NCI-H1105 treated with DMSO at 0.1 percent for 48 hours (cell line): ENCODE measurements around the gene IQGAP2.
"Not testable (repeated sequence)": the region's sequence is repeated elsewhere in the genome, so short reads cannot be mapped to it uniquely, and the experiment has no call there.

Experiments
- DNase-seq: peaks from one replicate; lab custom pipeline; 2025; lab: John Stamatoyannopoulos, UW

The IQGAP2 gene

GRCh38 chr5:76663573-76663972, 260.5 kb downstream of the IQGAP2 start:
- DNase-seq: no peak

GRCh38 chr5:76664079-76664478, 261.0 kb downstream of the IQGAP2 start:
- DNase-seq: no peak

- DNase-seq: no peak
These were observed 264.4 kb downstream of the IQGAP2 start for GRCh38 chr5:76667495-76667894.

- DNase-seq: no peak
These were observed 266.2 kb downstream of the IQGAP2 start for GRCh38 chr5:76669245-76669644.

- DNase-seq: no peak
These were observed 267.4 kb downstream of the IQGAP2 start for GRCh38 chr5:76670508-76670907.

- no peak for DNase-seq
These were observed 269.2 kb downstream of the IQGAP2 start for GRCh38 chr5:76672242-76672641.

GRCh38 chr5:76673125-76673524, 270.0 kb downstream of the IQGAP2 start:
- DNase-seq: no peak

GRCh38 chr5:76674330-76675066, 271.4 kb downstream of the IQGAP2 start:
- no peak for DNase-seq

GRCh38 chr5:76675364-76675763, 272.3 kb downstream of the IQGAP2 start:
- DNase-seq: no peak

GRCh38 chr5:76677849-76678472, 274.9 kb downstream of the IQGAP2 start:
- no peak for DNase-seq

GRCh38 chr5:76679231-76679630, 276.1 kb downstream of the IQGAP2 start:
- no peak for DNase-seq

GRCh38 chr5:76680826-76681225, 277.7 kb downstream of the IQGAP2 start:
- DNase-seq: not testable (repeated sequence)

GRCh38 chr5:76681287-76681686, 278.2 kb downstream of the IQGAP2 start:
- DNase-seq: no peak

- no peak for DNase-seq
These were observed 279.3 kb downstream of the IQGAP2 start for GRCh38 chr5:76682387-76682786.

- no peak for DNase-seq
These were observed 281.0 kb downstream of the IQGAP2 start for GRCh38 chr5:76683816-76684731.

GRCh38 chr5:76684756-76685519, 281.9 kb downstream of the IQGAP2 start:
- no peak for DNase-seq

GRCh38 chr5:76685704-76686103, 282.6 kb downstream of the IQGAP2 start:
- DNase-seq: no peak

GRCh38 chr5:76688212-76688611, 285.1 kb downstream of the IQGAP2 start:
- DNase-seq: no peak

- no peak for DNase-seq
These were observed 285.8 kb downstream of the IQGAP2 start for GRCh38 chr5:76688836-76689235.

- no peak for DNase-seq
These were observed 286.4 kb downstream of the IQGAP2 start for GRCh38 chr5:76689321-76690036.

- no peak for DNase-seq
These were observed 287.1 kb downstream of the IQGAP2 start for GRCh38 chr5:76690037-76690679.
